Measurements from ENCODE around the gene ICAM3. TPM values are rescaled to one million over a fixed set of nuclear protein-coding genes. Genes with fewer than 3 reads are reported as not detected.

The ICAM3 gene
- total RNA-seq, 1 experiment from 2014 or later = 46.9 TPM

DNA sequence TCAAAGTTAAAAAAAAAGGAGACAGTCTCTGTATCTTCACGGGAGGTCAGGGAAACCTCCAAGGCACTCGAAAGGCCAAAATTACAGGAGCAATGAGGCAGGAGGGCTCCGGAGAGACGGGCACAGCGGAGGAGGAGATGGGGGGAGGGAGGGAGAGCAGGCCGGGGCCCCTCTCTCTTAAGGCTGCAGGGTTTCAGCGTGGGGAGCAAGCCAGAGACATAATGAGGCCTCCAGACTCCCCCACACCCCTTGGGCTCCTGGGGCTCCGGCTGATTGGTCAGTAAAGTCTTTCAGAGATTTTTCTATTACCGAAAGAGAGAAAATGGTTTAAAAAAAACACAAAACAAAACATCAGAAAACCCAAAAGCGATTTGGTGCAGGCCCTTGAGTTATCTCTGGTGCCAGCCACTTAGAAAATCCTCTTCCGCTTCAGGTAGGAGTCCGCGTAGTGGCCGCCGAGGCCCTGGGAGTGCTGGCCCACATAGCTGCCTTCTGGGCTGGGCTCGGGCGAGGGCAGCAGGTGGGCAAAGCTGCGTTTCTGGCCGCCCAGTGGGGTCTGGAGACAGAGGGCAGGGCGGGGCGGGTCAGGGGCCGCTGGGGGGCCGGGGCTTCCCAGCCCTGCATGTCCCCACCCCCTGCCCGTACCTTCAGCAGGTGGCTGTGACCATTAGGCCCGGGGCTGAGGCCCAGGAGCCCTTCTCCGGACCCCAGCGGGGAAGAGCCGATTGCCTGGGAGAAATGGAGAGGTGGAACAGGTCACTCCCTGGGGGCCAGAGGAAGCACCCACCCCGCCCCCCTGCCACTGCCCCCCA, 22.2 kb downstream of the ICAM3 start:
- H3F3A ChIP-seq (ENCODE audit: low read length, unreplicated experiment) = no peaks in the 10 kb centered on the region
- no peaks in the 10 kb centered on the region for H3K27me3 ChIP-seq (ENCODE audit: low read length)
- peaks cover 10% of the 10 kb centered on the region; the same call in 1 of the 2 replicates for H3K4me1 ChIP-seq (ENCODE audit: insufficient read depth, low read length)
- H3K79me2 ChIP-seq (ENCODE audit: low read length) = peaks cover 15% of the 10 kb centered on the region
- no peak for DNase-seq
- H3K4me3 ChIP-seq (ENCODE audit: low read length) = no peak overlapping the region
- no peak overlapping the region for H2AFZ ChIP-seq (ENCODE audit: low read length)
- intact Hi-C loops (cut with micrococcal nuclease) = no loop called here
- H3K36me3 ChIP-seq (ENCODE audit: low read depth, low read length) = peaks cover 25% of the 10 kb centered on the region
- CTCF ChIA-PET = no interaction called here
- H3K27ac ChIP-seq (ENCODE audit: low read length) = no peak overlapping the region
- TF ChIP-seq, protein P1, sequence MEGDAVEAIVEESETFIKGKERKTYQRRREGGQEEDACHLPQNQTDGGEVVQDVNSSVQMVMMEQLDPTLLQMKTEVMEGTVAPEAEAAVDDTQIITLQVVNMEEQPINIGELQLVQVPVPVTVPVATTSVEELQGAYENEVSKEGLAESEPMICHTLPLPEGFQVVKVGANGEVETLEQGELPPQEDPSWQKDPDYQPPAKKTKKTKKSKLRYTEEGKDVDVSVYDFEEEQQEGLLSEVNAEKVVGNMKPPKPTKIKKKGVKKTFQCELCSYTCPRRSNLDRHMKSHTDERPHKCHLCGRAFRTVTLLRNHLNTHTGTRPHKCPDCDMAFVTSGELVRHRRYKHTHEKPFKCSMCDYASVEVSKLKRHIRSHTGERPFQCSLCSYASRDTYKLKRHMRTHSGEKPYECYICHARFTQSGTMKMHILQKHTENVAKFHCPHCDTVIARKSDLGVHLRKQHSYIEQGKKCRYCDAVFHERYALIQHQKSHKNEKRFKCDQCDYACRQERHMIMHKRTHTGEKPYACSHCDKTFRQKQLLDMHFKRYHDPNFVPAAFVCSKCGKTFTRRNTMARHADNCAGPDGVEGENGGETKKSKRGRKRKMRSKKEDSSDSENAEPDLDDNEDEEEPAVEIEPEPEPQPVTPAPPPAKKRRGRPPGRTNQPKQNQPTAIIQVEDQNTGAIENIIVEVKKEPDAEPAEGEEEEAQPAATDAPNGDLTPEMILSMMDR (conservative IDR thresholded peaks at IDR 0.05; ENCODE audit: low read depth, low read length) = no peak
- no peak for TF ChIP-seq EZH2 (IDR thresholded peaks at IDR 0.05; ENCODE audit: low read length, unreplicated experiment)
- TF ChIP-seq EZH2phosphoT487 (IDR thresholded peaks at IDR 0.05; ENCODE audit: borderline replicate concordance, low read length) = no peak
- H3K9ac ChIP-seq (ENCODE audit: low read length) = no peak overlapping the region
- H3K9me2 ChIP-seq (replicated peaks; ENCODE audit: low read length) = no peaks in the 10 kb centered on the region
- H3K9me3 ChIP-seq (ENCODE audit: low read length) = no peaks in the 10 kb centered on the region
- no TSS peak for BruUV-seq (replicated peaks)
- ATAC-seq = no peak
- H4K20me1 ChIP-seq (ENCODE audit: low read length) = no peaks in the 10 kb centered on the region
- POLR2A ChIA-PET (ENCODE audit: unreplicated experiment) = interaction anchor here (0.6 kb wide), 3 partner anchors 11 to 17 kb away, joined by 4 to 26 read pairs (median 8); no protein-coding TSS in a partner anchor
- H3K4me2 ChIP-seq (ENCODE audit: low read length) = no peak overlapping the region

DNA sequence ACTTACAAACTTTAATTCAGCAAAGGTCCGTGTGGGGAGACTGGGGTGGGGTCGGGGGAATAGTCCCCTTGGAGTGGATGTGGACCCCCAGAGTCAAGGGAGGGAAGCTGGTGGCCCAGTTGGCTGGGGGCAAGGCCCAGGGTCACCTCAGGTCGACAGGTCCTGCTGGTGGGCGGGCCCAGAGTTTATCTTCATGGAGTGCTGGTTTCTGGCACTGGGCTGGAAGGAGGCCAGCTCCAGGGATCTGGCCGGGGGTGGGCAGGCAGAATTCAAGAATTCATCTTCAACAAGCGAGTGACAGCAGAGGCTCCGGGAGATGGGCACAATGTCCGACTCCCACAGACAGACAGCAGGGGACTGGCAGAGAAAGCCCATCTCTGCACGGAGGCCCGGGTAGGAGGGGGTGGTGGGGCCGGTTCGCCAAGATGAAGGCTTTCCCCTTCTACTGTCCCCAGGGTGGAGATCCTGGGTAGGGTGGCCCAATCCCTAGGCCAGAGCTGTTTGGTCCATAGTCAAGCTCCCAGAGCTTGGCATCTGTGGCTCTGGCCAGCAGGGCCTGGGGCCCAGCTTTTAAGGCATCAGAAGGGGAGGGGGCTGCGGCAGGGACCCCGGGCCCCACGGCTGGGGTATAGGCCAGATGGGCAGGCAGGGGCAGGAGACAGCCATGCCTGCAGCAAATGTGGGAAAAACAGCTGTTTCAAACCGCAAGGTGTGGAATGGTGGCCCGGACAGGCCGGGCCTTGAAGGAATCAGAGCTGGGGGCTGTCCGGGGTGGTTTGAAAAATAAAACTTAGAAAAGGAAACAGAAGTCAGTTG, 23.0 kb downstream of the ICAM3 start:
- TF ChIP-seq EZH2 (IDR thresholded peaks at IDR 0.05; ENCODE audit: low read length, unreplicated experiment) = no peak
- TF ChIP-seq, protein P1 (conservative IDR thresholded peaks at IDR 0.05; ENCODE audit: low read depth, low read length) = no peak
- no peak for TF ChIP-seq EZH2phosphoT487 (IDR thresholded peaks at IDR 0.05; ENCODE audit: borderline replicate concordance, low read length)
- peak overlapping the region; percentile 82 for H3K4me3 ChIP-seq (ENCODE audit: low read length)
- no peaks in the 10 kb centered on the region for H3K27me3 ChIP-seq (ENCODE audit: low read length)
- peak overlapping the region; percentile 87; the same call in 1 of the 2 replicates for H3K9ac ChIP-seq (ENCODE audit: low read length)
- BruUV-seq (replicated peaks) = TSS peak; percentile 25
- no peaks in the 10 kb centered on the region for H4K20me1 ChIP-seq (ENCODE audit: low read length)
- POLR2A ChIA-PET (ENCODE audit: unreplicated experiment) = interaction anchor here (0.6 kb wide), 2 partner anchors 17 to 18 kb away, joined by 4 to 26 read pairs; no protein-coding TSS in a partner anchor
- H3K4me1 ChIP-seq (ENCODE audit: insufficient read depth, low read length) = peaks cover 10% of the 10 kb centered on the region; the same call in 1 of the 2 replicates
- no peak overlapping the region for H3K27ac ChIP-seq (ENCODE audit: low read length)
- peak overlapping the region; percentile 93 for H3K4me2 ChIP-seq (ENCODE audit: low read length)
- no peaks in the 10 kb centered on the region for H3K9me2 ChIP-seq (replicated peaks; ENCODE audit: low read length)
- CTCF ChIA-PET = no interaction called here
- DNase-seq (no peak), ATAC-seq (no peak)
- no peaks in the 10 kb centered on the region for H3F3A ChIP-seq (ENCODE audit: low read length, unreplicated experiment)
- H3K9me3 ChIP-seq (ENCODE audit: low read length) = no peaks in the 10 kb centered on the region
- H3K36me3 ChIP-seq (ENCODE audit: low read depth, low read length) = peaks cover 20% of the 10 kb centered on the region
- peak overlapping the region; percentile 87; the same call in 1 of the 2 replicates for H2AFZ ChIP-seq (ENCODE audit: low read length)
- H3K79me2 ChIP-seq (ENCODE audit: low read length) = peaks cover 15% of the 10 kb centered on the region
- intact Hi-C loops (cut with micrococcal nuclease) = no loop called here

Data from PC-3 (cell line).